Ovary (tissue), 3 donors: ENCODE results near the gene BMP8A.

Experiments used
- EP300 ChIP-seq: sonication (generic); formaldehyde crosslinking; IDR thresholded peaks from one replicate; pipeline ENCODE4 v1.6.1; 2017; ENCODE audit warnings: antibody characterized with exemption
- POLR2A ChIP-seq: fragments of 450-650 bp; IDR thresholded peaks from one replicate; pipeline ENCODE4 v1.6.1; 2017; ENCODE audit warnings: antibody characterized with exemption, mild to moderate bottlenecking, moderate library complexity
- TF ChIP-seq, protein P1 (sequence below), 3 donors: fragments of 450-650 bp in 2 of 3; fragments of 200-600 bp in 1 of 3; IDR thresholded peaks; one replicate each; pipeline versions ENCODE4 v1.5.1 to v1.8.0; 2016 to 2022; ENCODE audit warnings: antibody characterized with exemption in 3 of 3, mild to moderate bottlenecking in 1 of 3
- donor health status: DM: no; HTN: no; CAD: no.

DNA sequence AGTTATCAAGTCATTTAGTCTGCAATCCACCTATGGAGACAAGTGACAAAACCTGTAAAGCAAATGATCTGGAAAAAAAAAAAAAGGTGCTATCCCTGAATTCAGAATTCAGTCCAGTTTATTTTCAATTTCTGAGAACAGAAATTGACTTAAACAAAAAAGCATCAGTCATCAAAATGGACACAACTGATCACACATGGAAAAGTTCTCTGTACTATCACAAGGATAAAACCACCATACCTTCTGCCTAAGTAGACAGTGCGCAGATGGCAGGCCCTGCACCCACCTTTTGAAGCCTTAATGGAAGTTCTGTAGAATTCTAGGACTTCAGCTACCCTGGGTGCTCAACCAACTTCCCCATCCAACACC, 81.6 kb downstream of the BMP8A start:
- TF ChIP-seq, protein P1, sequence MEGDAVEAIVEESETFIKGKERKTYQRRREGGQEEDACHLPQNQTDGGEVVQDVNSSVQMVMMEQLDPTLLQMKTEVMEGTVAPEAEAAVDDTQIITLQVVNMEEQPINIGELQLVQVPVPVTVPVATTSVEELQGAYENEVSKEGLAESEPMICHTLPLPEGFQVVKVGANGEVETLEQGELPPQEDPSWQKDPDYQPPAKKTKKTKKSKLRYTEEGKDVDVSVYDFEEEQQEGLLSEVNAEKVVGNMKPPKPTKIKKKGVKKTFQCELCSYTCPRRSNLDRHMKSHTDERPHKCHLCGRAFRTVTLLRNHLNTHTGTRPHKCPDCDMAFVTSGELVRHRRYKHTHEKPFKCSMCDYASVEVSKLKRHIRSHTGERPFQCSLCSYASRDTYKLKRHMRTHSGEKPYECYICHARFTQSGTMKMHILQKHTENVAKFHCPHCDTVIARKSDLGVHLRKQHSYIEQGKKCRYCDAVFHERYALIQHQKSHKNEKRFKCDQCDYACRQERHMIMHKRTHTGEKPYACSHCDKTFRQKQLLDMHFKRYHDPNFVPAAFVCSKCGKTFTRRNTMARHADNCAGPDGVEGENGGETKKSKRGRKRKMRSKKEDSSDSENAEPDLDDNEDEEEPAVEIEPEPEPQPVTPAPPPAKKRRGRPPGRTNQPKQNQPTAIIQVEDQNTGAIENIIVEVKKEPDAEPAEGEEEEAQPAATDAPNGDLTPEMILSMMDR (IDR thresholded peaks at IDR 0.05) = no peak
- TF ChIP-seq POLR2A (no peak), EP300 (no peak)
